WTC11 (cell line): ENCODE results near the gene NUP210. TPM values are rescaled to one million over a fixed set of nuclear protein-coding genes. Genes with fewer than 3 reads are reported as not detected.
"Not testable (repeated sequence)": the region's sequence is repeated elsewhere in the genome, so short reads cannot be mapped to it uniquely, and the experiment has no call there.

Experiments
- ATAC-seq: fragments of 200-7000 bp; cut with Tn5 transposase; 2 replicates; pipeline ENCODE4 v1.10.0; 2021; ENCODE audit warnings: mild to moderate bottlenecking, moderate library complexity
- CTCF ChIA-PET: fragments of 300-600 bp; sonication (Branson Sonifier 250); formaldehyde crosslinking; loops from one replicate; lab custom pipeline; 2021; ENCODE audit warnings: antibody characterized with exemption; lab: Charles Lee
- POLR2A ChIA-PET: fragments of 350-600 bp; sonication (Branson Sonifier 250); formaldehyde crosslinking; loops from one replicate; lab custom pipeline; 2021; ENCODE audit warnings: antibody characterized with exemption; lab: Charles Lee
- DNase-seq: peaks from one replicate; pipeline ENCODE4 v3.0.0; 2021; ENCODE audit warnings: low spot score
- H3K27ac Mint-ChIP-seq: 2 replicates; pipeline ENCODE4 v1.8.0; 2021; ENCODE audit warnings: mixed read lengths
- H3K27me3 Mint-ChIP-seq: 2 replicates; pipeline ENCODE4 v1.8.0; 2021; ENCODE audit warnings: low read depth, mild to moderate bottlenecking, moderate library complexity, mixed read lengths
- H3K36me3 Mint-ChIP-seq: 2 replicates; pipeline ENCODE4 v1.8.0; 2021; ENCODE audit warnings: mixed read lengths
- H3K4me1 Mint-ChIP-seq: 2 replicates; pipeline ENCODE4 v1.8.0; 2022; ENCODE audit warnings: mixed read lengths
- H3K4me3 Mint-ChIP-seq: 2 replicates; pipeline ENCODE4 v1.8.0; 2021; ENCODE audit warnings: mild to moderate bottlenecking, moderate library complexity, mixed read lengths
- H3K9me3 Mint-ChIP-seq: 2 replicates; pipeline ENCODE4 v1.8.0; 2021; ENCODE audit warnings: mixed read lengths
- ARID4B ChIP-seq: sonication (generic); formaldehyde crosslinking; IDR thresholded peaks from 2 replicates; pipeline ENCODE4 v1.8.0; 2023; ENCODE audit warnings: missing genetic modification reagents, mild to moderate bottlenecking, borderline replicate concordance
- ATF3 ChIP-seq: sonication (generic); formaldehyde crosslinking; conservative IDR thresholded peaks from 2 replicates; pipeline ENCODE4 v1.8.1; 2022; ENCODE audit warnings: mild to moderate bottlenecking, missing genetic modification reagents
- CDX4 ChIP-seq: fragments of 250-450 bp; sonication (Bioruptor Pico); IDR thresholded peaks from 2 replicates; pipeline ENCODE4 v1.9.0; 2021; ENCODE audit warnings: moderate library complexity, mild to moderate bottlenecking, inconsistent platforms, borderline replicate concordance
- EMX1 ChIP-seq: fragments of 250-450 bp; sonication (Bioruptor Pico); IDR thresholded peaks from 2 replicates; pipeline ENCODE4 v1.8.0; 2021; ENCODE audit warnings: mild to moderate bottlenecking
- ESRRA ChIP-seq: sonication (generic); formaldehyde crosslinking; IDR thresholded peaks from 2 replicates; pipeline ENCODE4 v1.8.1; 2022; ENCODE audit warnings: mild to moderate bottlenecking, missing genetic modification reagents, borderline replicate concordance
- FOXP4 ChIP-seq: sonication (generic); formaldehyde crosslinking; IDR thresholded peaks from 2 replicates; pipeline ENCODE4 v1.8.0; 2022; ENCODE audit warnings: mild to moderate bottlenecking, missing genetic modification reagents
- GABPB1 ChIP-seq: sonication (generic); formaldehyde crosslinking; IDR thresholded peaks from 2 replicates; pipeline ENCODE4 v1.8.1; 2023; ENCODE audit warnings: mild to moderate bottlenecking, missing genetic modification reagents
- GTF2I ChIP-seq: fragments of 250-450 bp; sonication (Bioruptor Pico); conservative IDR thresholded peaks from 2 replicates; pipeline ENCODE4 v1.4.0; 2021; ENCODE audit warnings: mild to moderate bottlenecking
- HMGXB4 ChIP-seq: sonication (generic); formaldehyde crosslinking; IDR thresholded peaks from 2 replicates; pipeline ENCODE4 v1.8.1; 2023; ENCODE audit warnings: mild to moderate bottlenecking, moderate library complexity, missing genetic modification reagents
- IRF2 ChIP-seq: sonication (generic); formaldehyde crosslinking; IDR thresholded peaks from 2 replicates; pipeline ENCODE4 v1.8.0; 2022; ENCODE audit warnings: low read depth, missing genetic modification reagents, borderline replicate concordance
- NR2C2 ChIP-seq: sonication (generic); formaldehyde crosslinking; IDR thresholded peaks from 2 replicates; pipeline ENCODE4 v1.8.0; 2022; ENCODE audit warnings: mild to moderate bottlenecking, missing genetic modification reagents
- OVOL2 ChIP-seq: fragments of 250-450 bp; sonication (Bioruptor Pico); IDR thresholded peaks from 2 replicates; pipeline ENCODE4 v1.9.0; 2021; ENCODE audit warnings: mild to moderate bottlenecking, borderline replicate concordance
- SMAD4 ChIP-seq: sonication (generic); formaldehyde crosslinking; IDR thresholded peaks from 2 replicates; pipeline ENCODE4 v1.8.0; 2022; ENCODE audit warnings: mild to moderate bottlenecking, missing genetic modification reagents
- SOX15 ChIP-seq: fragments of 250-450 bp; sonication (Bioruptor Pico); IDR thresholded peaks from 2 replicates; pipeline ENCODE4 v1.9.0; 2021; ENCODE audit warnings: mild to moderate bottlenecking
- TCF7 ChIP-seq: sonication (generic); formaldehyde crosslinking; IDR thresholded peaks from 2 replicates; pipeline ENCODE4 v1.8.0; 2022; ENCODE audit warnings: mild to moderate bottlenecking, low read depth, missing genetic modification reagents, moderate library complexity
- ZBTB43 ChIP-seq: sonication (generic); formaldehyde crosslinking; IDR thresholded peaks from 2 replicates; pipeline ENCODE4 v1.8.1; 2023; ENCODE audit warnings: mild to moderate bottlenecking, missing genetic modification reagents
- ZNF396 ChIP-seq: fragments of 250-450 bp; sonication (Bioruptor Pico); IDR thresholded peaks from 2 replicates; pipeline ENCODE4 v1.8.0; 2021; ENCODE audit warnings: mild to moderate bottlenecking, moderate library complexity, borderline replicate concordance
- ZNF425 ChIP-seq: fragments of 250-450 bp; sonication (Bioruptor Pico); conservative IDR thresholded peaks from 2 replicates; pipeline ENCODE4 v1.9.0; 2021; ENCODE audit warnings: mild to moderate bottlenecking
- total RNA-seq: library from RNA; stranded (reverse); gene quantifications from 3 replicates; pipeline ENCODE4 v1.2.3, GENCODE V29; 2021

Gene NUP210
- total RNA-seq, 1 experiment from 2014 or later: 59.2 TPM

GRCh38 chr3:13432093-13432492 is 12.0 kb upstream of the NUP210 start (continued):
- TF ChIP-seq ARID4B (CRISPR knock-in tag) (no peak), IRF2 (CRISPR knock-in tag) (no peak)

GRCh38 chr3:13430411-13430875 is 10.3 kb upstream of the NUP210 start:
- H3K36me3 Mint-ChIP-seq, POLR2A ChIA-PET, H3K27ac Mint-ChIP-seq, H3K9me3 Mint-ChIP-seq, H3K4me3 Mint-ChIP-seq, ATAC-seq, H3K27me3 Mint-ChIP-seq, DNase-seq: not testable (repeated sequence)
- CTCF ChIA-PET: interaction anchor here (0.8 to 1.0 kb wide), 2 partner anchors 22 to 79 kb away, joined by 3 read pairs; no protein-coding TSS in a partner anchor
- peaks cover 14% of the 10 kb centered on the region for H3K4me1 Mint-ChIP-seq

GRCh38 chr3:13429631-13430291 is 9.6 kb upstream of the NUP210 start:
- CTCF ChIA-PET: interaction anchor here (1.0 to 1.6 kb wide), 2 partner anchors 22 to 338 kb away, joined by 3 read pairs; no protein-coding TSS in a partner anchor
- Mint-ChIP-seq H3K4me3 (no peak overlapping the region), H3K4me1 (peaks cover 14% of the 10 kb centered on the region), H3K36me3 (peaks cover 4% of the 10 kb centered on the region), H3K27ac (no peak overlapping the region), H3K27me3 (0 out of 2 replicates have a peak, but pooled peaks cover 2% of the 10 kb centered on the region), H3K9me3 (peaks cover 16% of the 10 kb centered on the region)
- no peak for TF ChIP-seq SMAD4 (CRISPR knock-in tag)
- TF ChIP-seq CDX4 (CRISPR knock-in tag): no peak
- TF ChIP-seq SOX15: no peak
- no peak for TF ChIP-seq TCF7
- no peak for TF ChIP-seq ZNF396 (CRISPR knock-in tag)
- no peak for TF ChIP-seq OVOL2 (CRISPR knock-in tag)
- TF ChIP-seq GTF2I (CRISPR knock-in tag): no peak
- TF ChIP-seq HMGXB4 (CRISPR knock-in tag): no peak
- no peak for TF ChIP-seq ZBTB43 (CRISPR knock-in tag)
- TF ChIP-seq EMX1: no peak
- no peak for TF ChIP-seq NR2C2 (CRISPR knock-in tag)
- no peak for TF ChIP-seq ATF3 (CRISPR knock-in tag)
- no peak for TF ChIP-seq ESRRA (CRISPR knock-in tag)
- no peak for TF ChIP-seq FOXP4 (CRISPR knock-in tag)
- TF ChIP-seq ZNF425 (CRISPR knock-in tag): no peak
- TF ChIP-seq GABPB1 (CRISPR knock-in tag): no peak
- DNase-seq (no peak), ATAC-seq (no peak)
- POLR2A ChIA-PET: interaction anchor here (2.1 kb wide), 1 partner anchor 22 kb away, joined by 6 read pairs; no protein-coding TSS in a partner anchor
